ENCODE results near the gene MAPK8IP1.

GRCh38 chr11:45856044-45856468 lies 29.4 kb upstream of the MAPK8IP1 start:
- TF ChIP-seq CTCF (IDR thresholded peaks at IDR 0.05), result no peak
- TF ChIP-seq POLR2AphosphoS5 (IDR thresholded peaks at IDR 0.05), result peak in 1 of 3 donors; percentile 11
- no peak for TF ChIP-seq POLR2A (IDR thresholded peaks at IDR 0.05)

All from suprapubic skin (tissue), 4 donors.